GM18502 (cell line): ENCODE measurements around the gene TMEM38A.
A peak's percentile ranks its signal among the peaks of the same experiment; 100 is the strongest.
"Not testable (repeated sequence)": the region's sequence is repeated elsewhere in the genome, so short reads cannot be mapped to it uniquely, and the experiment has no call there.

Experiments
- ATAC-seq: cut with Tn5 transposase; IDR thresholded peaks from one replicate; pipeline ENCODE4 v1.9.1; 2021; ENCODE audit warnings: mild to moderate bottlenecking; ENCODE audit not compliant: unreplicated experiment, poor library complexity

The TMEM38A gene

GRCh38 chr19:16631465-16631864, 29.5 kb upstream of the TMEM38A start:
- no peak for ATAC-seq

- ATAC-seq, result no peak
These were observed 23.4 kb upstream of the TMEM38A start for GRCh38 chr19:16637535-16637934.

- no peak for ATAC-seq
These were observed 22.3 kb upstream of the TMEM38A start for GRCh38 chr19:16638666-16639065.

GRCh38 chr19:16640951-16641350, 20.0 kb upstream of the TMEM38A start:
- no peak for ATAC-seq

GRCh38 chr19:16641695-16642094, 19.2 kb upstream of the TMEM38A start:
- no peak for ATAC-seq

- ATAC-seq, result no peak
These were observed 15.8 kb upstream of the TMEM38A start for GRCh38 chr19:16645140-16645539.

GRCh38 chr19:16649734-16650133, 11.2 kb upstream of the TMEM38A start:
- no peak for ATAC-seq

- ATAC-seq, result no peak
These were observed 10.1 kb upstream of the TMEM38A start for GRCh38 chr19:16650821-16651220.

- ATAC-seq, result not testable (repeated sequence)
These were observed 9.3 kb upstream of the TMEM38A start for GRCh38 chr19:16651421-16652188.

GRCh38 chr19:16652854-16653253, 8.1 kb upstream of the TMEM38A start:
- no peak for ATAC-seq

- ATAC-seq, result no peak
These were observed 6.8 kb upstream of the TMEM38A start for GRCh38 chr19:16654140-16654539.

GRCh38 chr19:16654627-16655026, 6.3 kb upstream of the TMEM38A start:
- ATAC-seq, result no peak

- no peak for ATAC-seq
These were observed 5.2 kb upstream of the TMEM38A start for GRCh38 chr19:16655727-16656126.

GRCh38 chr19:16657384-16657783, 3.6 kb upstream of the TMEM38A start:
- ATAC-seq, result no peak

GRCh38 chr19:16659464-16659831, 1.5 kb upstream of the TMEM38A start:
- ATAC-seq, result no peak

GRCh38 chr19:16659832-16660708, 869 bp upstream of the TMEM38A start, which contains the start of gene SMIM7:
SMIM7 (minus strand) TSS chr19:16660144; CDS start chr19:16660110, 34 bp downstream.
- ATAC-seq, result peak; percentile 90

GRCh38 chr19:16661480-16662034, 618 bp downstream of the TMEM38A start:
- ATAC-seq, result no peak

GRCh38 chr19:16668176-16668575, 7.2 kb downstream of the TMEM38A start:
- no peak for ATAC-seq

GRCh38 chr19:16668702-16669101, 7.8 kb downstream of the TMEM38A start:
- ATAC-seq, result not testable (repeated sequence)

- no peak for ATAC-seq
These were observed 9.4 kb downstream of the TMEM38A start for GRCh38 chr19:16670291-16670690.

GRCh38 chr19:16671652-16672274, 10.8 kb downstream of the TMEM38A start:
- no peak for ATAC-seq
